Body of pancreas (tissue), 4 donors: ENCODE data around the gene SLC29A3. TPM values are rescaled to one million over a fixed set of nuclear protein-coding genes. Genes with fewer than 3 reads are reported as not detected.

Experiments used
- ATAC-seq: fragments of 150-250 bp; one replicate; pipeline ENCODE4 v1.9.1; 2016
- DNase-seq, 4 donors: peaks; one replicate each; pipeline ENCODE4 v3.0.0-alpha.2; 2019
- H3K27ac ChIP-seq, 4 donors: fragments of 200-600 bp; sonication (generic); 1 replicate in 3 of 4; 2 replicates in 1 of 4; pipeline versions ENCODE4 v1.5.1 to v1.6.1; 2016 to 2019; ENCODE audit warnings: mild to moderate bottlenecking in 1 of 4, mixed read lengths in 1 of 4, moderate library complexity in 1 of 4
- H3K27me3 ChIP-seq, 2 donors: fragments of 200-600 bp; sonication (generic); one replicate each; pipeline ENCODE4 v1.6.0; 2016; ENCODE audit warnings: mild to moderate bottlenecking in 1 of 2
- H3K36me3 ChIP-seq, 2 donors: fragments of 200-600 bp; sonication (generic); replicated peaks in 1 of 2; 2 replicates each; pipeline ENCODE4 v1.5.1; 2016; ENCODE audit warnings: low read depth in 2 of 2; ENCODE audit not compliant: insufficient read depth in 1 of 2
- H3K4me1 ChIP-seq: fragments of 200-600 bp; sonication (generic); one replicate; pipeline ENCODE4 v1.6.0; 2016
- H3K4me3 ChIP-seq, 2 donors: fragments of 200-600 bp; sonication (generic); 1 replicate in 1 of 2; 2 replicates in 1 of 2; pipeline ENCODE4 v1.5.1; 2016 to 2019
- H3K9me3 ChIP-seq, 3 donors: fragments of 200-600 bp; sonication (generic); 1 replicate in 2 of 3; 2 replicates in 1 of 3; pipeline ENCODE4 v1.5.1; 2016
- CTCF ChIP-seq, 7 experiments: fragments of 450-650 bp in 4 of 7; fragments of 200-600 bp in 3 of 7; sonication (generic) in 3 of 7; IDR thresholded peaks; one replicate each; pipeline ENCODE4 v1.5.1; 2016 to 2019; ENCODE audit warnings: antibody characterized with exemption in 7 of 7
- POLR2A ChIP-seq, 3 donors: fragments of 450-650 bp; IDR thresholded peaks; one replicate each; pipeline ENCODE4 v1.6.1; 2016; ENCODE audit warnings: antibody characterized with exemption in 3 of 3, mild to moderate bottlenecking in 2 of 3
- WGBS, 2 donors: methylation state at CpG; one replicate each; pipeline ENCODE4 v1.1.5; 2017; 5-methylcytosine and 5-hydroxymethylcytosine counted together
- intact Hi-C: fragments of 100-400 bp; cut with DNase I; formaldehyde crosslinking; loops from one replicate; pipeline ENCODE4 v1.15.1; 2023
- total RNA-seq, 2 donors: library from RNA; depleted of rRNA; stranded (reverse); fragments of >200 nt; gene quantifications; one replicate each; pipeline ENCODE4 v1.1.0, GENCODE V29; 2016

The SLC29A3 gene
- total RNA-seq, 2 donors from 2014 or later = 0.99 to 5.2 TPM

DNA sequence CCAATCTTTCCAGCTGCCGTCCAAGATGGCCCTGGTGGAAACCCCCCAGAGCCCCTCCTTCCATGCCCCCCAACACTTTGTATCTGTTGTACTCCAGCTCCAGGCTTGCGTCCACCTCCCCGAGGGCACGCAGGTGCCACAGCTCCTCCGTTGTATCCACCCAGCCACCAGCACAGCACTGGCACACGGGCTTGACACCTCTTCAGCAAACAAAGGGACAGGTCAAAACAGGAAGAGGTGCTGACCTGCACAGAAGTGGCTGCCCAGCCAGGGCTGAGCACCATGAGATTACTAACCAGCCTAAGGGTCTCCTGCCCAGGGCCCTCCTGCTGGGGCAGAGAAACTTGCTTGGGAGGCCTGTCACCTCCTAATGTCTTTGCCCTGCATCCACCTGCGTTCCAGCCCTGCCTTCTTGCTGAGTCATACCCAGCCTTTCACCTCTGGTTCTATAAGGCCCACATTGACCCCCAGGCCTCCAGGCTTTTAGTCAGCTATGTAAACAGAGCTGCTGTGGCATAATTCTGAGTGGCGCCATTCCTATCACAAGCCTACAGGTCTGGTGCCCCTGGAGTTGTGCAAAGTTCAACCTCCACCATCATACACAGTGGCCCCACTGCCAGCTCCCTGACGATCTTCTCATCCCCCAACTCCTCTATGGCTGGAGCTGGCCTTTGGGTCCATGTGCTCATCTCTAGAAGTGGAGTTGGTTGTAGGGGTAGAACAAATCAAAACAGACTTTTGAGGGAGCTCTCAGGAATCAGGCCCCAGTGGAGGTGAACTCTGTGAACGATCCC lies 20.9 kb downstream of the SLC29A3 start:
- WGBS, 2 donors = 90 to 93% methylated on average over 9 to 10 of the region's 10 CpGs
- H3K27ac ChIP-seq = no peak overlapping the region
- TF ChIP-seq POLR2A (IDR thresholded peaks at IDR 0.05) = no peak
- TF ChIP-seq CTCF (IDR thresholded peaks at IDR 0.05) = no peak
- H3K4me1 ChIP-seq = no peaks in the 10 kb centered on the region
- ATAC-seq = no peak
- no peaks in the 10 kb centered on the region for H3K36me3 ChIP-seq
- no peaks in the 10 kb centered on the region for H3K27me3 ChIP-seq
- DNase-seq = peak in 1 of 4 donors; percentile 23
- no peaks in the 10 kb centered on the region for H3K9me3 ChIP-seq
- intact Hi-C loops = loop anchor here (10.0 kb wide), 1 partner anchor 445 kb away; no protein-coding TSS in a partner anchor
- H3K4me3 ChIP-seq = no peak overlapping the region

DNA sequence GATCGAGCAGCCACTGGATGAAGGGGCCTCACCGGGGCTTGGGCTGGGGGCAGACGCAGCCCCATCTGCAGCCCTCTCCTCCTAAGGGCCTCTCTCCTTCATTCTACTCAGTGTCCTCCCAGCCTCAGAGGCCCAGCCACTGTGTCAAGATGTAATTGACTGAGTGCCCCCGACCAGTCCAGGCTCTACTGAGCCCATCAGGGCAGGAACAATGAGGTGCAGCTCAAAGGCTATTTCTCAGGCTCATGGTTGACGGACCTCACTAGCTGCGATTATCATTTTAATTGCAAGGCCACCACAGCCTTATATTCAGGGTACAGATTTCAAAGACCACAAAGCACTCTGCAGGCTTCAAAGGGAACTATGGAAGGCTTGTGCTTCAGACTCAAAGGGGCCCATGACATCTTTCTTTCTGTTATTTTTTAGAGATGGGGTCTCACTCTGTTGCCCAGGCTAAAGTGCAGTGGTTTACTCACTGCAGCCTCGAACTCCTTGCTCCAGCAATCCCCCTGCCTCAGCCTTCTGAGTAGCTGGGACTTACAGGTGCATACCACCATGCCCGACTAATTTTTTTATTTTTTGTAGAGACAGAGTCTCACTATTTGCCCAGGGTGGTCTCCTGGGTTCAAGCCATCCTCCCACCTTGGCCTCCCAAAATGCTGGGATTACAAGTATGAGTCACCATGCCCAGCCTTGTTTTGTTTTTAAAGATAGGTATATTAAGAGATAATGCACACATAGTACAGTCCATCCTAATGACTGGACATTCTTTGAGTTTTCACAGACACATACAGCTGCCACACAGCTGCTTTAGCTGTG lies 23.7 kb downstream of the SLC29A3 start:
- Histone ChIP-seq H3K36me3 (no peaks in the 10 kb centered on the region), H3K9me3 (no peaks in the 10 kb centered on the region), H3K4me1 (no peaks in the 10 kb centered on the region), H3K27ac (no peak overlapping the region), H3K4me3 (no peak overlapping the region), H3K27me3 (no peaks in the 10 kb centered on the region)
- ATAC-seq (no peak), DNase-seq (no peak)
- WGBS, 2 donors = 87 to 94% methylated on average over 8 of the region's 8 CpGs
- TF ChIP-seq POLR2A (IDR thresholded peaks at IDR 0.05) = no peak
- no peak for TF ChIP-seq CTCF (IDR thresholded peaks at IDR 0.05)
- intact Hi-C loops = no loop called here

GRCh38 chr10:71343392-71343773 lies 24.3 kb downstream of the SLC29A3 start:
- DNase-seq = peak in 1 of 4 donors; percentile 54
- Histone ChIP-seq H3K4me1 (no peaks in the 10 kb centered on the region), H3K27ac (no peak overlapping the region), H3K9me3 (no peaks in the 10 kb centered on the region), H3K4me3 (no peak overlapping the region), H3K27me3 (no peaks in the 10 kb centered on the region), H3K36me3 (no peaks in the 10 kb centered on the region)
- 82 to 88% methylated on average over 5 of the region's 5 CpGs for WGBS, 2 donors
- intact Hi-C loops = no loop called here
- TF ChIP-seq CTCF (IDR thresholded peaks at IDR 0.05) = no peak
- TF ChIP-seq POLR2A (IDR thresholded peaks at IDR 0.05) = no peak
- ATAC-seq = no peak

DNA sequence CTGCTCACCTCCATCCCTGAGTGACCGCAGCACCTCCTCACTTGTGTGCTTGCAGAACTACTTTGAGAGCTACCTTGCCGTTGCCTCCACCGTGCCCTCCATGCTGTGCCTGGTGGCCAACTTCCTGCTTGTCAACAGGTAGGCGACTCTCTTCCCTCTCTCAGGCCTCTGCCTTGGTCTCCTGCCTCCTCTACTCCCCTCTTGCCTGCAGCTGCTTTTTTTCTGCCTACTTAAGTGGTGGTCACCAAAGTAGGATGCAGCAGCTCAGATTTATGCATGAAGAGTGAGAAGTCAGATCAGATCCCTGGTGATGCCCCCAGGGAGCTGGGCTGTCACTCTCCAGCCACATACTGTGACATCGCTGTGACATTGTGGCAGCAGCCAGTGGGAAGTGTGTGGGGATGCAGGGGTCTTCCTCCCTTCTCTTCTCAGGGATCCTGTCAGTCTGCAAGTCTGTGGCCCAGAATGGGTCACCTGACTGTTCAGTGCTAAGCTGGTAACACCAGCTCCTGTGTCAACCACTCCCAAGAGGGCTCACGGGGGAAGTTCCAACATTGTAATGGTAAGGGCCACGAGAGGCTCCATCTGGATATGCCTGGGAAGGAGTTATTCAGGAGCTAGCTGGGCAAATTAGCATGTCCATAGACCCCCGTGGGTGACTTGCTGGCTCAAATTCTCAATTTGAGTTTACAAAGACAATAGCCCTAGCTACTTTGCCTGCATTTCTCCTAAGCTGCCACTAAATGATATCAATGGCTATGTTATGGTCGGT lies 25.3 kb downstream of the SLC29A3 start:
- Histone ChIP-seq H3K4me3 (no peak overlapping the region), H3K27ac (no peak overlapping the region), H3K4me1 (no peaks in the 10 kb centered on the region), H3K36me3 (no peaks in the 10 kb centered on the region), H3K9me3 (no peaks in the 10 kb centered on the region), H3K27me3 (no peaks in the 10 kb centered on the region)
- intact Hi-C loops = no loop called here
- TF ChIP-seq POLR2A (IDR thresholded peaks at IDR 0.05) (no peak), CTCF (IDR thresholded peaks at IDR 0.05) (no peak)
- ATAC-seq (no peak), DNase-seq (no peak)
- 87 to 90% methylated on average over 9 of the region's 9 CpGs for WGBS, 2 donors
